COR-L47 (cell line): ENCODE measurements around the gene UTF1.

Source experiments
- DNase-seq: peaks from one replicate; lab custom pipeline; 2025; lab: John Stamatoyannopoulos, UW

Gene UTF1

DNA sequence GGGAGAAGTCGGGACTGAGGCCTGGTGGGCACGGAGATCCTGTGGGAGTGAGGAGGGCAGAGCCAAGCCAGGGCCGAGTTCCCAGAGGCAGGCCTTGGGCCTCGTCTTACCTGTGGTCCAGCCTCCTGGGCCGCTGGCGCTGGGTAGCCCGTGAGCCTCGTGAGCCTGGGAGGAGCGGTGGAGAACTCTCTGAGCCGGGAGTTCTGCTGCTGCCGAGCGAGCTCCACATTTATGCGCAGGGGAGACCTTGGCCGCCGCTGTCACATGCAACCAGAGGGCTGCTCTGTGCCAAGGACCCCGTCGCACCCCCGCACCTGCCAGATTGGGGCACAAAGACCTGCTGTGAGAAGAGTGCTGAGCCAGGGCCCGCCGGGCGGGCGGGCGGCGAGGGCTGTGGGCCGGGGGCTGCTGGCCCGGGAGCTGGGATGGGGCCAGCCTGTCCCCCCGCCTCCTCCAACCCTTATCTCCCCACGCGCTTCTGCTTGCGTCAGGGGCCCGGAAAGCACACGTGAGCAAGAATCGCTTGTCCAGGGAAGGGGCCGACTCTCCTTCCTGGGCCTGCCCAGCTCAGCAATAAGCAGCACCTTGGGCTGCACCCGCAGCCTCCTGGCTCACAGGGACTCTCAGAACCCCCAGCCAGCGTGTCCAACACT, 17.8 kb downstream of the UTF1 start:
- no peak for DNase-seq

DNA sequence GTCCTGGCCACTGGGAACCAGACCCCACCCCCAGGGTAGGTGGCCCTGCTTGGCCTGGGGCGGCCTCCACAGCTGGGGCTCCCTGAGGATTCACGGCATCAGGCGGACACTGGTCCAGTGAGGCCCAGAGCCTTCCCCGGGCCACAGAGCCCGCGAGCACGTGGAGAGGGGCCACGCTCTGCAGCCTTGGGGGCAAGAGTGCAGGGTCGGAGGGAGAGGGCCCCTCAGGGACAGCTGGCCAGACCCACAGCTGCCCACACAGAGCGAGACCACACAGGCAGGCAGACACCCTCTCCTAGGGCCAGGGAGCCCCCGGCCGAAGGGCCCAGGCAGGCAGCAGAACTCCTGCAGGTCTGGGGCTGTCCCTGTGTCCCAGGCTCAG, 18.3 kb downstream of the UTF1 start:
- no peak for DNase-seq

DNA sequence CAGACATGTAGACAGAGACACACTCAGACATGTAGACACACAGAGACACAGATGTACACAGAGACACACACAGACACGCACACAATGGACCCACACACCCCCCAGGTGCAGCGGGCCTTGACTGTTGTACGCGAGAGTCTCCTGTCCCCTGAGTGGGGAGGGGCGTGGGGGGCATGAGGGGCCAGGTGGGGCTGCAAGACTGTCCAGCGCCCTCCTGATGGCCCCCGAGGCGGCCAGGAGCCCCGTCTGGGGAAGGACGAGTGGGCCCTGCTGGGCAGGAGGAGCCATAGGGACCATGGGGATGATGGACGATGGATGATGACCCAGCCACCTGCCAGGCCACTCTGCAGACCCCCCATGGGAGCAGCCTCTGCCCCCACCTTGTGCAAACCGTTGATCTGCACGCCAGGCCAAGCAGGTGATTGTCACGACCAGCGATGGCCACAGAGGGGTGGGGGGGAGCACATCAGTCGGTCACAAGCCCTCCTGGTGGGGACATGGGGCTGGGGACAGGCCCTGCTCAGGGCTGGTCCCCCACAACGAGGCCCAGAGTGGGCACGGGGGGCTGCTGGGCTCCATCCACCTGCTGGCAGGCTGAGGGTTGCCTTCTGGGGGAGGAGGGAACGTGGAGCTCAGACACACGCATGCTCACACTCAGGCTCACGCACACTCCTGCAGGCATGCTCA, 19.2 kb downstream of the UTF1 start:
- DNase-seq: no peak

DNA sequence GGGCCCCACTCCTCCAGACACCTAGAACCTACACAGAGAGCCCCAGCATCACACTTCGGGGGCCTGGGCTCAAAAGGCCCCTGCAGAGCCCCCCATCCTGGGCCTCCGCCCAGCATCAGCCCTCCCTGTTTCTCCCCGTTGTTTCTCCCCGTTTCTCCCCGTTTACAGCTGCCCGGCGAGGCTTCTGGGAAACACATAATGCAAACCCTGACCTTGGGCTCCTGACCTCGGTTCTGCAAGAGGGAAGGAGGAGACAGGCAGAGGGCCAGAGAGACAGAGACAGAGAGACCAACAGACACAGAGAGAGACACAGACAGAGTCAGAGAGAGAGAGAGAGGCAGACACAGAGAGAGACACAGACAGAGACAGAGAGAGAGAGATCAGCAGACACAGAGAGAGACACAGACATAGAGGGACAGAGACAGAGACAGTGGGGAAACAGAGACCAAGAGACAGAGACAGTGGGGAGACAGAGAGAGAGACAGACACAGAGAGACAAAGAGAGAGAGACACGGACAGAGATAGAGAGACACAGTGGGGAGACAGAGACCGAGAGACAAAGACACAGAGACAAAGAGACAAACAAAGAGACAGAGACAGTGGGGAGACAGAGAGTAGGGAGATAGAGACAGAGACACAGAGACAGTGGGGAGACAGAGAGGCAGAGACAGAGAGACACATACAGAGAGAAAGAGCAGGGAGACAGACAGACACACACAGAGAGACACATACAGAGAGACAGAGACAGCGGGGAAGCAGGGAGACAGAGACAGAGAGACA, 20.1 kb downstream of the UTF1 start:
- no peak for DNase-seq

DNA sequence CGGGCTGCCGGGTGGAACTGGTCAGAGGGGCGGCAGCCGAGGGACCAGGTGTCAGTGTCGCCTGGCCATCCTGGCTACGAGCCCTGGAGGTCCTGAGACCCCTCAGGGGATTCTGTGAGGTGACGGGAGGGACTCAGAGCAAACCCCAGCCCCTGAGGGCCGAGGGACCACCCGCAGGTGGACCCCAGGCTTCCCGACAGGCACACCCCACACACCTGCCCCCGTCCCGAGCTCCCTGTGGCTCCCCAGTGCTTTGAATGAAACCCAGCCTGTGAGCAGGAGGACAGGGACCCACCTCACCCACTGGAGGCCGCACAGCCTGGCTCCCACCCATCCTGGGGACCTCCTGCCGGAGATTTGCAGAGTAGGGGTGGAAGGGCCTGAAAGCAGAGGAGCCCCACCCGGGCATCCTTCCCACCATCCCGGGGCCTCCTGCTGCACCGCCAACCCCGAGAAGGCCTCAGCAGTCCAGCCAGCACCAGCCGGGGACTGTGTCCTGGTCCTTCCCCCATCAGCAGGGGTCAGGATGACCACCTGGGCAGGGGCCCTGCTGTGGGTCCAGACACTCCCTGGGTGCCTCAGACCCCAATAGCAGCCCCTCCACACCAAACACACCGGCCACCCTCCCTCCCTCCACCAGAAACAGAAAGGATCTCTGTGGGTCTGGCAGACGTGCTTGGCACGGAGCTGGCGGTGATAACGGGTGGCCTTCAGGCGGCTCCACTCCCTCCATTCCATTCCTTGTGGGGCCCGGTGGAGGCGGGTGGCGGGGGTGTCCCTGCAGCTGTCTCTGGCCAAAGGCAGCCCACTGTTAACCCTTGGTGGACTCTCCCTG, 21.6 kb downstream of the UTF1 start:
- DNase-seq: no peak

DNA sequence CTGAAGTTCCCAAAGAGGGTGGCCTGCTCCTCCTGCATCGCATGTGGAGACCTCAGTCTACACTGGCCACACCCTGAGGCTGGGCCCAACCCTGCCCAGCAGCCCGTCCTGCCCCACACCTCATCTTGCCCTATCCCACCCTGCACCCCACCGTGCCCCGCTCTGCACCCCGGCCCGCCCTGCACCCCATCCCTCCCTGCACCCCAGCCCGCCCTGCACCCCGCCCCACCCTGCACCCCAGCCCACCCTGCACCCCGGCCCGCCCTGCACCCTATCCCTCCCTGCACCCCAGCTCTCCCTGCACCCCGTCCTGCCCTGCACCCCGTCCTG, 22.2 kb downstream of the UTF1 start:
- DNase-seq: no peak

DNA sequence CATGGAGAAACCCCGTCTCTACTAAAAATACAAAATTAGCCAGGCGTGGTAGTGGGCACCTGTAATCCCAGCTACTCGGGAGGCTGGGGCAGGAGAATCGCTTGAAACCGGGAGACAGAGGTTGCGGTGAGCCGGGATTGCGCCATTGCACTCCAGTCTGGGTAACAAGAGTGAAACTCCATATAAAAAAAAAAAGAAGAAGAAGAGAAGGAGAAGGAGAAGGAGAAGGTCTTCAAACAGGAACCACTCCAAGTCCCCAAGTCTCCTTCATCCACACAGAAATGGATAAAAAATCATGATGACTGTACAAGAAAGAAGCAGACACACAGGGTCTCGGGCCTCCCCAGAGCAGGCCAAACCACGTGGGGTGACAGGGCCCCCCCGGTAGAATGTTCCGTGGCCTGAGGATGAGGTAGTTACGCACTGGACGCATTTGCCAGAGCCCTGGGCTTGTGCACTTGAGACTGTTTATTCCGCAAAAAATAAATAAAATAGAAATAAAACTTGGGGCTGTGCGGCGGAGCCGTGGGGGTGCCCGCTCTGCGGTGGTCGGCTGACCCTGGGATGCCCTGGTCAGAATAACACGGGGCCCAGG, 23.4 kb downstream of the UTF1 start:
- DNase-seq: no peak

DNA sequence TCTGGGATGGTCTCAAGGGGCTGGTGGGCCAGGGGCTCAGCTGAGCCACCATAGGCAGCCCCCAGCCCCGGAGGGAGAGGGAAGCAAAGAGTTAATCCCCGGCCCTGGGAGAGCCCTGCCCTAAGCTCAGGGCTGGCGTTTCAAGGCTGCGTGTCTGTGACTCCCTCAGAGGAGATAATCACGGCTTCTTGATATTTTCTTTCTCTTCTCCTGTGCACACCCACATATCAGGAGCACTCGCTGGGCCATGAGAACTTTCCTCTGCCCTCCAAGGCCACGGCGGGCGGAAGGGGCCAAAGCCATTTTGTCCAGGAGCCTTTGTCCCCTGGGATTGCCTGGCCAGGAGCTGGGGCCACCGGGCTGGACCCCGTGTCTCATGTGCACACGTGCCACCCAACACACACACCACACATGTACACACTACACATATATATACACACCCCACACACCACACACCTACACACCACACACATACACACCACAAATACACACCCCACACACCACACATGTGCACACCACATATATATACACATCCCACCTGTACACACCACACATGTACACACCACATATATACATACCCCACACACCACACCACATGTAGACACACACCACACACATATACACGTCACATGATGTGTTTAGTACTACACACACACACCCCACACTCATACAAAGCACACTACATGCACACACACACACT, 24.6 kb downstream of the UTF1 start:
- DNase-seq: no peak

DNA sequence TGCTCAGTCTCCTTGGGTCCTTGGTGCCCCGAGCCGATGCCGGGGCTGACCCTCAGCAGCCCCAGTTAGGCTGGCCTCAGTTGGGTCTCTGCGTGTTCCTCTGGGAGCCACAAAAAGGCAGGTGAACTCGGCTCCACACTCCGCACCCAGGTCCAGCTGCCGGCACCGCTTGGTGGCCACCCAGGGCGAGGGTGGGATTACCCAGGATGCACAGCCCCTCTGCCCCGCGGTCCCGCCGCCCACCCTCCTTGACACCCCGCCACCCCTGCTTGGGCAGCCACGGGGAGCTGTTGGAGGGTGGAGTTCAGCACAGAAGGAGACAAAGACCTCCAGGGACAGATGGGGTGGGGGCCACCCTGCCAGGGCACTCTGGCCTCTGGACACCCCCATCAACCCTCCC, 25.3 kb downstream of the UTF1 start:
- no peak for DNase-seq

DNA sequence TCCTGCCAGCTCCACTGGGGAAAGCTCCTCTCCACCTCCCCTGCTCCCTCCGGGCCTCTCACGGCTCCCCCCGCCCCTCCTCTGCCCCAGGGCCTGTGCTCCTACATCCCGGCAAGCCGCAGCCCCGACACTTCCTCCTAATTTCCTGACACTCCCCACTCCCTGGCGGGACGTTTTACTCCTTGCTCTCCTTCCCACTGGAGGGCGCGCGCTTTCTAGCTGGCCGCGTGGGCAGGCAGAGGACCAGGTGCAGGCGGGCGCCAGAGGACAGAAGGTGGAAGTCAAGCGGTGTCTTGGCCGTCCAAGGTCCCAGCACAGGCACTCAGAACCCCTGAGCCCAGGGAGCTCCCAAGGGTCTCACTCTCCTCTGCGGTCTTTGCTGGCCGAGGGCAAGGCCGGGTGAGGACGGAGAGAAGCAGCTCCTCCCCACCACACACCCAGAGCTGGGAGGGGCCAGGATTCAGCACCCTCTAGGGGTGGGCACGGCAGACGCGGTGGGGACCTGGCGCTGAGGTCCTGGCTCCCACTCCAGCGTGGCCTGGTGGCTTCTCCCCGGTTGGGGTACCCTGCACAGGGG, 27.6 kb downstream of the UTF1 start:
- no peak for DNase-seq

DNA sequence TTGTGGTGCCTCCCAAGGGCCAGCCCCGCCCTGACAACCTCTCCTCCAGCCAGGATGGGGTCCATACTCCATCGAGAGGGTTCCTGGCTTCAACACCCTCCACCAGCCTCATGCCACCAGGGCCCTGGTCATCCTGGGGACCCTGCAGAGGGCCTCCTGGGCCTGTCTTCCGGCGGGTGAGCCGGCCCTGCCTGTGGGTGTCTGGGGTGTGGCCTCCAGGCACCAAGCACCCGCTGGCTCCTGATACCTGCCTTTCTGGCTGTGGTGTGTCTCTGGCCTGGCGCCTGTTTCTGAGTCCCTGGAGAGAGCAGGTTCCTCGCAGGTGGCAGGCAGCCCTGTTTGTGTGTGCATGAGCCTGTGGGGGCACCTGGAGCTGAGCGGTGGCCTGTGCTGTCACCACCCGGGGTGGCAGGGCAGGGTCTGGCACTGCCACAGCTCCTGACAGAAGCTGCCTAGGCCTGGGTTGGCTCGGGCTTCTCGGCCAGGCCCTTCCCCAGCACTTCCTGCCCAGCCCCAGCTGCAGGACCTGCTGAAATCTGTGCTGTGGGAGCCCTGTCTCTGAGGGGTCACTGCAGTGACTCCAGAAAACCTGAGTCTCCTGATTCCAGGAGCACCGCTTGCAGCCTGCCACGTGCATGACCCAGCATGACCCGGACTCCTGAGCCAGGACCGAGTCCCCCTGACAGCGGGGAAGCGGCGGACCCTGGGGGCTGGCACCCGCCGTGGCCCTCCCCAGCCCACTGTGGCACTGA, 28.2 kb downstream of the UTF1 start:
- DNase-seq: peak; percentile 48

DNA sequence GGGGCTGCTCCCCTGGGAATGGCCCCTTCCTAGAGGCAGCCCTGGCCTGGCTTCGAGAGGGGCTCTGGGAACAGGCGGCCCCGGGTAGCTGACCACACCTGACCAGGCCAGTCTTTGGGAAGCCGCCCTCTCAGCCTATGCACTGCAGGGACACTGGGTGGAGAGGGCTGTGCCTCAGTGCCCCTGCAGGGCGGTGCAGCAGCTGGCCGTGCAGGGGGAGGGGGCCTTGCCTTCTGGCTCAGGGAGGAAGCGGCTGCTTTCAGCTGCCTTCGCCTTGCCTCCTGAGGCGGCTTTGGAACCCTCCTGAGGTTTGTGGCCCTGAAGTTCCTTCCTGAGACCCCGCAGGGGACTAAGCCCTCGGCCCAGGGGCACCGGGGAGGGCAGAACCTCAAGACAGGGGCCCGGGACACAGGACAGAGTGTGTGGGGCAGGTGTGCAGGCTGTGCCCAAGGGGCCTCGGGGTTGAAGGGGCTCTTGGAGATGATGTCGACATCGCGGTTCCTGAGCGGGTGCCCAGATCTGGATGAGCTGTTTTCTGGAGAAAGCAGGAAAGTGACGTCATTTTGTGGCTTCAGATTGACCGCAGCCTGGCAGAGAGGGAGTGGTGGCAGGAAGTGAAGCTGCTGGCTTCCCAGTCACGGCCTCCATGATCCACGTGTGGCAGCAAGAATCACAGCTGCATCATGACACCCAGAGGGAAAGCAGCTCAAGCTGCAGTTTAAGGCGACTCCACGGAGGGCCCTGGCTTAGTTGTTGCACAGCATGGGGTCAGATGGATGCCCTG, 29.0 kb downstream of the UTF1 start:
- DNase-seq: no peak

DNA sequence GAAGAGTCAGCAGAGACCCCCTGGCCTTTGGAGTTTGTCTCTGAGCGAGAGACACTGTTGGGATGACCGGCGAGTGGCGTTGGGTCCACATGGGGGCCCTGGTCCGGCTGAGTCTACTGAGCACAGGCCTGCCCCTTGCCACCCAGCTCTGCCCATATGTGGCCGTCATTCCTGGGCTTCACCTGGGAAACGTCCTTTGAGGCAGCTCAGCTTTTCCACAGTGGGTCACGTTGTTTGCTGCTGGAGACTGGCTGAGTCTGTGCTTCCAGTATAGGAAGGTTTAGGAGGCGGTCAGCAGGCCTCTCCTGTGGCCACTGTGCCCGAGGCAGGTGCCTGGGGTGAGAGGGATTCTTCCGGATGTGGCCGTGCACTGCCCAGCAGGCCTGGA, 29.6 kb downstream of the UTF1 start:
- DNase-seq: no peak

DNA sequence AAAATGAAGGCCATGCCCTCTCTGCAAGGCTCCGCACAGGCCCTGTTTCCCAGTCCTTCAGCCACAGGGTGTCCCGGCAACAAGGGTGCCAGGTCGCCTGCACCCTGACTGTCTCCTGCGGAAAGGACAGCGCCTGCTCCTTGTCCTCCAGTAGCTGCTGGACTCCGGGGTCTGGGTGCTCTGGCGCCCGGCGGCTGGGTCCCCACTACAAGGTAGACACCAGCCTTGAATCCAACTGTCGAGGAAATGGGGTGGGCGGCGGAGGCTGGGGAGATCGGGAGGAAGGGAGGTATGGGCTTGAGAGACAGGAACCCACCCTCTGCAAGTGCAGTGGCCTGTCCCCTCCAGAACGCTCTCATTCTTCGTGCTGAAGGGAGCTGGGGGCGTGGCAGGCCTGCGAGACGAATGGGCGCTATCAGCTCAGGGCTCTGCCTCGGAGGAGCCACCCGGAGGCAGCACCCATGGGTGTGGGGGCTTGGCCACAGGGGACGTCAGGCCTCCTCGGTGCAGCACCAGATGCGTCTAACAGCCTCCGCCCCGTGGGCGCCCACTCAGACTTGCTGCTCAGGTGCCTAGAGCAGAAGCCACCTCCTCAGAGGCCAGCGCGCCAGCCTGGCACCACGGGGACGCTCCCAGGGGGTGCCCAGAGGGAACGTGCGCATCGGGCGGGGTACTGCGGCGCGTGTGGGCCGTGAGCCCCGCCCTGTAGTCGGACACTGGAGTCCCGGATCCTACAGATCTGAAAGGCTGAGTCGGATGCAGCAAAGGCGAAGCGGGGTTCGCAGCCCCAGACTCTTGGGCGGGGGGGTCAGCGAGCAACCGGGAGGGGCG, 31.1 kb downstream of the UTF1 start:
- peak; percentile 46 for DNase-seq

DNA sequence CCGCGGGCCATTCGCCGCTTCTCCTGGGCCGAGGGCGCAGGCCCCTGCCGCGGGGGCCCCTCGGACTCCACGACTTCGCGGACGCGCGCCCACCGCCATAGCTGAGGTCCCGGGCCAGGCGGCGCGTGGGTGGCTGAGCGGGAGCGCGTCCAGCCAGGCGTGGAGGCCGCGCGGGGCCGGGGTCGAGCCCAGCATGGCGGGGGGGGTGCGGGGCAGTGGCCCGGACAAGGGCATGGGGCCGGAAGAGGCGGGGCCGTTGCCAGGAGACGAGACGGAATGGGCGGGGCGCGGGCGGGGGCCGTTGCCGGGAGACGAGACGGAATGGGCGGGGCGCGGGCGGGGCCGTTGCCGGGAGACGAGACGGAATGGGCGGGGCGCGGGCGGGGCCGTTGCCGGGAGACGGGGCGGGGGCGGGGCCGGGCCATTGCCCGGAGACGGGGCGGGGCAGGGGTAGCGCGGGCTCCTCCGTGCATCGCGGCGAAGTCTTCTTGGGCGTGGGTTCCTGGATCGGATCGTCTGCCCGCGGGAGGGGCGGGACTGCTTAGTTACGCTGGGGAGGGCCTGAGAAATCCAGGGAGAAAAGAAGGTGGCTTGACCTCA, 31.8 kb downstream of the UTF1 start:
- peak; percentile 48 for DNase-seq

DNA sequence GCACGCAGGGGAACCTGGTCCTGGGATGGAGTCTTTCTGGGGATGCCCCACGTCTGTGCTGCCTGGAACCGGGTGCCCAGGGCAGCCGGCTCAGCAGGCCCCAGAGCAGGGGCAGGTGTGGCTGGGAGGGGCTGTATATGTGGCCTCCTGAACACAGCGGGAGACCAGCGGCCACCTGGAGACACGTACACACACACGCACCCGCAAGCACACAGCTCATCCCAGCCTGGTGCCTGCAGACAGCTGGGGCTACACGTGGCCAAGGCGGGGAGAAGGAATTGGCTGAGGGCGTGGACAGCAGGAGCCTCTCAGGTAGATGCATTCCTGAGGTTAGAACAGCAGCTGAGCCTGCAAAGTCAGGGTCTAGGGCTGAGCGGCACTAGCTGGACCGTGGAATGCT, 32.7 kb downstream of the UTF1 start:
- peak; percentile 78 for DNase-seq

DNA sequence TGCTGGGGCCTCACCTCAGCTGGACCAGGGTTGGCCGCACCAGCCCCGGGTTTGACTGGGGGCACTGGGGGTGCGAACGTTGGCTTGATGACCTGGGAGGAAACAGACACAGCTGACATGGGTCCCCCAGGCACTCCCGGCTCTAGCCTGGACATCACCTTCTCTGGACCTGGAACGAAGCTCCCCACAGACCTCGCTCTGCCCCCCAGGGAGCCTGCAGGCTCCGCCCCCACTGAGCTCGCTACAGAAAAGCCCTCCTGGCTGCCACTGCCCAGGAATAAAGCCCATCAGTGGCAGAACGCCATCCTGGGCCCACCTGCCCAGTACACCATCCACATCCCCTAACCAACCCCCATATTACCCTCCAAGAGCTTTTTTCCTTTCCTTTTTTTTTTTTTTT, 33.7 kb downstream of the UTF1 start:
- no peak for DNase-seq

DNA sequence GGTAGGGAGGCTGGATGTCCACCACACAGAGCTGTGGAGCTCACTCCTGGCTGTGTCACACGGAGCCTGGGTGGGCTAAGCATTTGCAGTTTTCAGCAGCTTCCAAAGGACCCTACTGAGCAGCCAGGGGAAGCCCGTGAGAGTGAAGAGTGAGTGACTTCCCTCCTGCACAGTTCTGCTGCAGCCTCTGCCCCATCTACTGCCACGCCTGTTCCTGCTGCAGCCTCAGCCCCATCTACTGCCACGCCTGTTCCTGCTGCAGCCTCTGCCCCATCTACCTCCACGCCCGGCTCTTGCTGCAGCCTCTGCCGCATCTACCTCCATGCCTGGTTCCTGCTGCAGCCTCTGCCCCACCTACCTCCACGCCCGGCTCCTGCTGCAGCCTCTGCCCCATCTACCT, 34.4 kb downstream of the UTF1 start:
- DNase-seq: no peak
